GM18868 (cell line): Measurements from ENCODE around the gene FETUB.

ENCODE experiments used
- ATAC-seq: cut with Tn5 transposase; IDR thresholded peaks from one replicate; pipeline ENCODE4 v1.9.1; 2021; ENCODE audit warnings: mild to moderate bottlenecking, moderate library complexity; ENCODE audit not compliant: unreplicated experiment

Gene FETUB

DNA sequence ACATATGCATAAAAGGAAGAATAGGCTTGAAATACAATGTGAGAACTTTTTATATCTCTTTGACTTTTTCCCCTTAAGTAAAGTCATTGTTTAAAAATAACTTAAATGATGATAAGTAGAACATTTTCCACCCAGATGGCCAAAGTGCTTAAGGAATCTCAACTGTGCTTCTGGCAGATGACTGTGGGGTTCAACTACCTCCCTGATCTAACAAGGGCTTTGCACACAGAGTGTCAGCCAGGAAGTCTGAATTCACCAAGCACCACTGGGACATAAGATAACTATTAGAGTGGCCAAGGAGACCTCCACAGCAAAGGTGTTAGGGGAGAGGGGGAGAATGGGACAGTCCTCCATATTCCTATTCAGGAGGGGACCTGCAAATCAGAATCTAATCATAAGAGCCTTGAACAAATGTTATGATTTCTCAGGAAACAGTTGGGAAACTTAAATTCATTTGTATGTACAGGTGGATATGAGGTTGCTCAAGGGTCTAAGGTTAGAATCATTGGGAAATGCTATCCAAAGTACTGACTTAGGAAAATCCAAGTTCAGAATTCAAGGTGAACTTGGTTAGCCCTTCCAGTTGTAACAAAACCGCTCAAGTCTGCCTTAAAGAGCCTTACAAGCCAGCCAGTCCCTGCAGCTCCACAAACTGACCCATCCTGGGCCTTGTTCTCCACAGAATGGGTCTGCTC lies at the start of gene FETUB:
TSS of gene FETUB (plus strand) at position 622 of the 695 bp plus-strand sequence. CDS start at position 684, 62 bp downstream.
- no peak for ATAC-seq

GRCh38 chr3:186590580-186591295 lies 49.5 kb upstream of the FETUB start:
- ATAC-seq: no peak

DNA sequence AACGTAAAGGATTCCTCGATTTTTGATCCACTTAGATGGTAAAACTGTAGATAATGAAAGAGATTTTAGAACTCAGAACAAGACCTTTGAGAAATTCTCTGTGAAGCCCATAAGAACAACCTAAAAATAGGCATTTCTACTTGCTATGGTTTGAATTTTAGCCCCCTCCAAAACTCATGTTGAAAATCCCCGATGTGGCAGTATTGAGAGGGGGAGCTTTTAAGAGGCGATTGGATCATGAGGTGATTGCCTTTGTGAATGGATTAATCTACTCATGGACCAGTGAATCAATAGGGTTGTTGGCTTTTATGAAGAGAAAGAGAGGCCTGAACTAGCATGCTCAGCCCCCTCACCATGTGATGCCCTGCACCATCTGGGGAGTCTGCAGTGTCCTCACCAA lies 47.5 kb upstream of the FETUB start:
- ATAC-seq: no peak

DNA sequence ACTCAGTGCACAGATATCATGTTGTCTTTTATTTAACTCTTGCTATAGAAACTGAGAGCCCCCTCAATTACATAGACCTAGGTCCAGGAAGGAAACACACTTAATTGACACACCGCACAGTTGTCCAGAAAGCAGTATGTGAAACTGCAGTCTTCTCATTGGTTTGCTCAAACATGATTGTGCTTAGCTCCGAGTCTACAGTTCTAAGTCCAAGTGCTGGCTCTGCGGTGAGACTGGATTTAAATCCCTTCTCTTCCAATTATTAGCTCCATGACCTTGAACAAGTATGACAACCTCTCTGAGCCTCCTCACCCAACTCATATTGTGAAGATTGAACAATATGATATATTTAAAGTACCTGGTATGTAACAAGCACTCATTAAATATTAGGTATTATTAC lies 46.3 kb upstream of the FETUB start:
- no peak for ATAC-seq

- no peak for ATAC-seq
Observed at GRCh38 chr3:186594591-186595113, 45.5 kb upstream of the FETUB start.

- ATAC-seq: no peak
Observed at GRCh38 chr3:186596568-186597287, 43.5 kb upstream of the FETUB start.

GRCh38 chr3:186598108-186598784 lies 42.0 kb upstream of the FETUB start:
- ATAC-seq: no peak

DNA sequence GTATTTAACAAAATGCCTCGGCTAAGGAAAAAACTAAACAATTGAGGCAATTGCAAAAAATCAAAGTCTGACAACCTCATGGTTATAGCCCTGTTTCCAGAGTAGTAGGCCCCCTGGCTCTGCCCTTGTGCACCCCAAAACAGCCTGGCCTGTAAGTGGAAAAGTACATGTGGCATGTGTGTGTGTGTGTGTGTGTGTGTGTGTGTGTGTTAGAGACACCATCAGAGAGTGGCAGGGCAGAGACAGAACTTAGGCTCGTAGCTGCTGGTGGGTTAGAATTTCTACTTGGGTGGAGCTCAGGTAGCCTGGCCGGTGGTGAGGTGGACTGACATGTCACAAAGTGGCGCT lies 41.4 kb upstream of the FETUB start:
- no peak for ATAC-seq

- no peak for ATAC-seq
Observed at GRCh38 chr3:186599142-186599784, 40.9 kb upstream of the FETUB start.

DNA sequence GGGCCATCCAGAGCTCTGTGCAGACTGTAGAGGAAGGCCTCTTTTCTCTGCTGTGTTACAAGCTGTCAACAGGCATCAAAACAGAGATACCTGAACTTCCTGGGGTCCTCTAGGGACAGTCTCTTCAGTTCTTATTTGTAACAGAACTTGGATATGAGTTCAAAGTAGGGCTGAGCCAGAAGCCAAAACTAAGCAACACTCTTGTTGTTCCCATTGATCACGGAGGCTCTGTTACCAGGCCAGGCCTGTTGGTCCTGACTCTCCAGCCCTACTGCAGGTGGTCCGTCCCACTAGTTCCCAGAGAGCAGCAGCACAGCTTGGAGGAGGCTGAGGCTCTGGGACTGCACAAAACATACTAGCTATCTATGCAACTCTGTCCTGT lies 40.4 kb upstream of the FETUB start:
- ATAC-seq: no peak

- ATAC-seq: no peak
Observed at GRCh38 chr3:186600896-186601295, 39.3 kb upstream of the FETUB start.

DNA sequence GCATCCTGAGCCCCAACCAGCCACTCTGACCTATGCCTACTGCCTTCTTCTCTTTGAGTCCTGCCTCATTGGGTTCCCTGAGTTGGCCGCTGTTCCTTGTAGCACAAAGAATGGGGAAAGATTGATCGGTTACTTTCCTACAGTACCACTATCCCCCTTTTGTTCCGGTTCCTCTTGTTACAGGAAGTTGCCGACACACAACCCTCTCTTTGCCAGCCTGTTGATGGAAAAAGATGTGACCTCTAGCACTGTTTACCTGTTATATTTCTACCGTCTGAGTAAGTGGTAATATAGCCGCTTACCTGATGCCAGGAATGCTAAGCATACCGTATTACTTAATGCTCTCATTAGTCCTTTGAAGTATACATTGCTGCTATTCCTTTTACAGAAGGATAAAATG lies 37.0 kb upstream of the FETUB start:
- ATAC-seq: no peak

DNA sequence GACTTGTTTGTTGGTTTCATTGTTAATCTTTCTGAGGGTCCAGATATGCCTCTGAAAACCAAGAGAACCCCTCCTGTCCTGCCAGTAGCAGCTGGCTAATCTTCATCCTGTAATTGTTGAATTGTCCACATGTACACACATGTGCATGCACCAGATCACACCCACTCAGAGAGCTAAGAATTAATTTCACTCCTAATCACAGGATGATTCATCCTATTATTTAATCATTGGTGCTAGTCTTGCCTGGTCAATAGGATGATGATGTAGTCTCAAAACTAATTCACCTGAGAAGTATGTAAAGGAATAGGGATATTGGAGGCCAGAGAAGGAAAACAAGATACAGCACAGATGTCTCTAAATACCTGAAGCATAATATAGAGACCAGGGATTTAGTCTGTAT lies 35.1 kb upstream of the FETUB start:
- ATAC-seq: no peak

GRCh38 chr3:186605561-186606545 lies 34.3 kb upstream of the FETUB start:
- no peak for ATAC-seq

DNA sequence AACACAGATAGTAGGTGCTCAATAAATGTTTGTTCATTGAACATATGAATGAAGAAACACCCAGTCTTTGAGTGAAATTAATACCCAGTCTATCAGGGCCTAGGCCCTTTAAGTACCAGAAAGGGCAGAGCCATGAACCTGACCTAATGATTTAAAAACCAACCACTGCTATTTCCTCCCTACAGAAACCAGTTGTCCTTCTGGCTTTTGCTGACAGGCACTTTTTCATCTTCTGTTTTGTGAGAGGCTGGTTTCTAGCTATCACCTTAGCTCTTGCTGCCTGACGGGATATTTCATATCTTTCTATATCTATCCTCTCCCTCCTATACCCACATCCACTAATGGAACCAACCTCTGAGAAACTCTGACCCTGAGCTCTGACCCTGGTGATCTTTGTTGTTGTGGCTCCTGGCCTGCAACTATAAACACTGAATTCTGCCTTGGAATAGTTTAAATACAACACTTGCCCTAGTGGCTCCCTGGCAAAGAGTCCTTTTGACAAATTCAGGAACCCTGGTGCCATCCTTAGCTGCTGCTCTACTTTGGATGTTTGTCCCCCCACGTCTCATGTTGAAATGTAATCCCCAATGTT lies 31.5 kb upstream of the FETUB start:
- no peak for ATAC-seq

DNA sequence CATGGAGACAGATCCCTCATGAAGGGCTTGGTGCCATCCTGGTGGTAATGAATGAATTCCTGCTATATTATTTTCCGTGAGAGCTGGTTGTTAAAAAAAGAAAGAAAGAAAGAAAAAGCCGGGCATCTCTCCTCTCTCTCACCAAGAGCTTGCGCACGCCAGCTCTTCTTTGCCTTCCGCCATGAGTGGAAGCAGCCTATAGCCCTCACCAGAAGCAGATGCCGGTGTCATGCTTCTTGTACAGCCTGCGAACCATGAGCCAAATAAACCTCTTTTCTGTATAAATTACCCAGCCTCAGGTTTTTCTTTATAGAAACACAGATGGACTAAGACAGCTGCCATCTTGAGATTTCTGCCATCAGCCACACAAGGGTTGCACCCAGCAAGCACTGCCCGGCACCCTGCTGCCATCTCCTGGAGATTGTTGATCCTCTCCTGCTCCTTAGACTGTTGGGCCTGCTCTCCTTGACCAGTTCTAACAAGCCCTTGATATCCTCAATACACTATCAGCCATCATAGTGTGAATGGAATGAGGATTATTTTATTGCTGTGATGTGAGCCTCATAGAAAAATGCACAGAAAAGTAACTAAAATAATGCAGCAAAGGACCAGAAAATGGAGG lies 30.8 kb upstream of the FETUB start:
- ATAC-seq: no peak

DNA sequence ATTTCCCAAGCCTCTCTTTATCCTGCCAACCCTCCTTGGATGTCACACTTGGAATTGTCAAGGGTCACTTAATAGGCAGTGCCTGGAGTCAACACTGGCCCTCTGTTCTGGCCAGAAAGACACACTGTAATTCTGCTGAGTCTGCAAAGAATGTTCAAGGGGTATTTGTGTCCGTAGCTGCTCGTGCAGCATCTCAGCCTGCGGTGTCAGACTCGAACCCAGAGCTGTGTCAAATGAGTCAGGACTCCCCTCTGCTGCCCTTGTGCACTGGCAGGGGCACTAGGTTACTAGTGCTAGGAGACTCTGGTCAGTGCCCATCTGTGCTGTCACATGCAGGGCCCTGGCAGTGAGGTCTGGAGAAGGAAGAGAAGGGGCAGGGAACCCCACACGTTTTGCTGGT lies 28.1 kb upstream of the FETUB start:
- no peak for ATAC-seq

GRCh38 chr3:186612721-186613636 lies 27.2 kb upstream of the FETUB start, which contains the start of gene AHSG:
AHSG (plus strand) TSS chr3:186613060; CDS start chr3:186613142, 82 bp downstream.
- ATAC-seq: no peak
